HepG2 (cell line): ENCODE measurements around the gene SMYD4. TPM values are rescaled to one million over a fixed set of nuclear protein-coding genes. Genes with fewer than 3 reads are reported as not detected.
A peak's percentile ranks its signal among the peaks of the same experiment; 100 is the strongest.

Experiments
- ARNT2 ChIP-seq: sonication (generic); formaldehyde crosslinking; IDR thresholded peaks from 2 replicates; pipeline ENCODE4 v1.8.0; 2022; ENCODE audit warnings: mild to moderate bottlenecking, low read depth, missing genetic modification reagents, moderate library complexity
- CENPX ChIP-seq: sonication (generic); formaldehyde crosslinking; IDR thresholded peaks from 2 replicates; pipeline ENCODE4 v1.9.0; 2021; ENCODE audit warnings: mild to moderate bottlenecking, missing genetic modification reagents, moderate library complexity
- ELK4 ChIP-seq: sonication (generic); formaldehyde crosslinking; IDR thresholded peaks from 2 replicates; pipeline ENCODE4 v1.9.0; 2021; ENCODE audit warnings: missing genetic modification reagents, borderline replicate concordance
- FOXM1 ChIP-seq: sonication (generic); formaldehyde crosslinking; IDR thresholded peaks from 2 replicates; pipeline ENCODE4 v1.5.0; 2020; ENCODE audit warnings: missing genetic modification reagents
- GLMP ChIP-seq: sonication (generic); formaldehyde crosslinking; IDR thresholded peaks from 2 replicates; pipeline ENCODE4 v1.9.0; 2021; ENCODE audit warnings: missing genetic modification reagents, mild to moderate bottlenecking, borderline replicate concordance
- HDAC2 ChIP-seq: sonication (generic); formaldehyde crosslinking; IDR thresholded peaks from 2 replicates; pipeline ENCODE4 v1.4.0; 2020; ENCODE audit warnings: missing genetic modification reagents
- KLF11 ChIP-seq: IDR thresholded peaks from 2 replicates; pipeline ENCODE4 v1.6.1; 2016; ENCODE audit warnings: missing compliant biosample characterization
- NR2F2 ChIP-seq: IDR thresholded peaks from 2 replicates; pipeline ENCODE4 v1.6.1; 2012; ENCODE audit warnings: low read depth, inconsistent platforms, borderline replicate concordance
- PLSCR1 ChIP-seq: sonication (generic); formaldehyde crosslinking; IDR thresholded peaks from 2 replicates; pipeline ENCODE4 v1.5.0; 2020; ENCODE audit warnings: missing genetic modification reagents, mild to moderate bottlenecking, borderline replicate concordance
- POLR2AphosphoS5 ChIP-seq: IDR thresholded peaks from 2 replicates; pipeline ENCODE4 v1.6.1; 2012; ENCODE audit warnings: low read depth, low read length
- RFX5 ChIP-seq: IDR thresholded peaks from 2 replicates; pipeline ENCODE4 v1.6.1; 2011; ENCODE audit warnings: low read depth, low read length, improper control_type of control experiment
- RXRA ChIP-seq: sonication (generic); formaldehyde crosslinking; IDR thresholded peaks from 2 replicates; pipeline ENCODE4 v1.5.1; 2020; ENCODE audit warnings: missing genetic modification reagents
- SALL2 ChIP-seq: sonication (generic); formaldehyde crosslinking; IDR thresholded peaks from 2 replicates; pipeline ENCODE4 v1.8.1; 2023; ENCODE audit warnings: mild to moderate bottlenecking, missing genetic modification reagents, inconsistent platforms
- SAP130 ChIP-seq: IDR thresholded peaks from 2 replicates; pipeline ENCODE4 v1.6.1; 2016; ENCODE audit warnings: low read depth
- SSRP1 ChIP-seq: IDR thresholded peaks from 2 replicates; pipeline ENCODE4 v1.6.1; 2016; ENCODE audit warnings: control low read depth
- XRCC5 ChIP-seq: fragments of 200-400 bp; formaldehyde crosslinking; optimal IDR thresholded peaks from 2 replicates; pipeline ENCODE3; 2017; ENCODE audit warnings: mild to moderate bottlenecking, low read length
- YY1 ChIP-seq: IDR thresholded peaks from 2 replicates; pipeline ENCODE4 v1.6.1; 2011; ENCODE audit warnings: low read length, low read depth, moderate library complexity, mild to moderate bottlenecking; ENCODE audit not compliant: insufficient read depth, insufficient replicate concordance
- ZNF207 ChIP-seq: fragments of 450-650 bp; IDR thresholded peaks from 2 replicates; pipeline ENCODE4 v1.6.1; 2016; ENCODE audit warnings: antibody characterized with exemption, borderline replicate concordance
- ZNF263 ChIP-seq: sonication (generic); formaldehyde crosslinking; IDR thresholded peaks from 2 replicates; pipeline ENCODE4 v1.4.0; 2020; ENCODE audit warnings: missing genetic modification reagents
- ZNF33A ChIP-seq: sonication (generic); formaldehyde crosslinking; IDR thresholded peaks from 2 replicates; pipeline ENCODE4 v1.5.1; 2020; ENCODE audit warnings: missing genetic modification reagents, mild to moderate bottlenecking, moderate library complexity, borderline replicate concordance
- ZNF446 ChIP-seq: sonication (generic); formaldehyde crosslinking; IDR thresholded peaks from 2 replicates; pipeline ENCODE4 v1.5.0; 2020; ENCODE audit warnings: mild to moderate bottlenecking, missing genetic modification reagents
- ZNF563 ChIP-seq: sonication (generic); formaldehyde crosslinking; IDR thresholded peaks from 2 replicates; pipeline ENCODE4 v1.8.0; 2022; ENCODE audit warnings: mild to moderate bottlenecking, moderate library complexity, missing genetic modification reagents
- ZNF569 ChIP-seq: sonication (generic); formaldehyde crosslinking; IDR thresholded peaks from 2 replicates; pipeline ENCODE4 v1.5.0; 2020; ENCODE audit warnings: mild to moderate bottlenecking, missing genetic modification reagents, moderate library complexity, borderline replicate concordance
- ZNF574 ChIP-seq: sonication (generic); formaldehyde crosslinking; IDR thresholded peaks from 2 replicates; pipeline ENCODE4 v1.4.0; 2020; ENCODE audit warnings: missing genetic modification reagents
- ZZZ3 ChIP-seq: sonication (generic); formaldehyde crosslinking; IDR thresholded peaks from 2 replicates; pipeline ENCODE4 v1.4.0; 2020; ENCODE audit warnings: missing genetic modification reagents, mild to moderate bottlenecking, borderline replicate concordance
- polyA plus RNA-seq, 8 experiments: library from polyadenylated mRNA; depleted of rRNA in 3 of 8; stranded (reverse) in 7 of 8; unstranded in 1 of 8; fragments of >200 nt; fragmentation: Illumina TruSeq in 4 of 8; extraction: Trizol in 4 of 8; gene quantifications; 2 replicates each; pipeline versions ENCODE4 v1.2.1 to v1.2.3, GENCODE V29; 2011 to 2016; ENCODE audit warnings: low read depth in 4 of 8, missing spikeins in 1 of 8, mixed read lengths in 1 of 8; ENCODE audit not compliant: insufficient read depth in 1 of 8
- total RNA-seq, 5 experiments: library from RNA; depleted of rRNA; stranded (reverse); fragments of >200 nt; fragmentation: Illumina TruSeq; extraction: Trizol; gene quantifications; 2 replicates each; pipeline ENCODE4 v1.2.3, GENCODE V29; 2016; ENCODE audit warnings: low read depth in 1 of 5

SMYD4 gene
- total and polyA plus RNA-seq, 2 of the 13 experiments (the other 11 are each of a cell fraction or from before 2014, with no cell fraction given) = 7.4 to 11.3 TPM

GRCh38 chr17:1762233-1762900, 67.3 kb downstream of the SMYD4 start (continued):
- TF ChIP-seq POLR2AphosphoS5 = peak; percentile 35; the same call in 1 of the 2 replicates
- TF ChIP-seq ZNF569 (CRISPR knock-in tag) = no peak
- no peak for TF ChIP-seq RFX5
- no peak for TF ChIP-seq ZNF446 (CRISPR knock-in tag)
- no peak for TF ChIP-seq GLMP
- TF ChIP-seq ARNT2 = 0 out of 2 replicates have a peak, but pooled peaks have one; percentile 20
- no peak for TF ChIP-seq PLSCR1 (CRISPR knock-in tag)
- TF ChIP-seq ZNF263 (CRISPR knock-in tag) = no peak; the same call in 1 of the 2 replicates
- TF ChIP-seq ZNF33A (CRISPR knock-in tag) = no peak
- peak; percentile 96 for TF ChIP-seq ZNF574
- TF ChIP-seq RXRA = 0 out of 2 replicates have a peak, but pooled peaks have one; percentile 2
- TF ChIP-seq NR2F2 = no peak
- TF ChIP-seq ZNF207 = no peak
- no peak for TF ChIP-seq CENPX
- 0 out of 2 replicates have a peak, but pooled peaks have one; percentile 14 for TF ChIP-seq FOXM1 (CRISPR knock-in tag)
- TF ChIP-seq YY1 = peak; percentile 43
- no peak for TF ChIP-seq HDAC2 (CRISPR knock-in tag)
- TF ChIP-seq SAP130 (CRISPR knock-in tag) = peak; percentile 42; the same call in 1 of the 2 replicates
- TF ChIP-seq KLF11 (CRISPR knock-in tag) = no peak
- TF ChIP-seq ZNF563 (CRISPR knock-in tag) = no peak
- 0 out of 2 replicates have a peak, but pooled peaks have one; percentile 34 for TF ChIP-seq ELK4 (CRISPR knock-in tag)
- no peak for TF ChIP-seq XRCC5
- 0 out of 2 replicates have a peak, but pooled peaks have one; percentile 2 for TF ChIP-seq SALL2 (CRISPR knock-in tag)
- no peak for TF ChIP-seq ZZZ3
- no peak for TF ChIP-seq SSRP1 (CRISPR knock-in tag)
